ENCODE measurements around the gene ARMC3. TPM values are rescaled to one million over a fixed set of nuclear protein-coding genes. Genes with fewer than 3 reads are reported as not detected.

The ARMC3 gene
- total RNA-seq, 1 experiment from 2014 or later: not detected

DNA sequence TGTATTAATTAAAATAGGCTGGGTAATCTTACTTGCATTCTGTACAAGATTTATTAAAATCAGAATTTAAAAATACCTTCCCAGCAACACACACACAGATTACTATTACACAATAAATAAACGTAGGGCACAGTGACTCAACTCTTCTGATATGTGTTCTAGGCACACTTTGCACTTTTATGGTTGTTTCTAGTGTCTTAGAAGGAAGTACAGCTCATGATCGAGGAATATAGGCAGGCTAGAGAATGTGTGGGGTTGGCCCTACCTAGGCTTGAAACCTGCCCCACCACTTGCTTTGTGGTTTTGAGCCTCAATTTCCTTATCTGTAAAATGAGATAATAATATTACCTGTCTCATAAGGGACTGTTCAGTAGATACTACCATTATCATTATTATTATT lies 30.5 kb downstream of the ARMC3 start:
- Histone ChIP-seq H3K36me3 (no peaks in the 10 kb centered on the region), H3K27me3 (0 out of 2 replicates have a peak, but pooled peaks cover 3% of the 10 kb centered on the region), H3K27ac (no peak overlapping the region), H3K4me1 (no peaks in the 10 kb centered on the region), H3K4me3 (no peak overlapping the region), H3K9me3 (replicated peaks) (no peaks in the 10 kb centered on the region)
- no peak for DNase-seq

DNA sequence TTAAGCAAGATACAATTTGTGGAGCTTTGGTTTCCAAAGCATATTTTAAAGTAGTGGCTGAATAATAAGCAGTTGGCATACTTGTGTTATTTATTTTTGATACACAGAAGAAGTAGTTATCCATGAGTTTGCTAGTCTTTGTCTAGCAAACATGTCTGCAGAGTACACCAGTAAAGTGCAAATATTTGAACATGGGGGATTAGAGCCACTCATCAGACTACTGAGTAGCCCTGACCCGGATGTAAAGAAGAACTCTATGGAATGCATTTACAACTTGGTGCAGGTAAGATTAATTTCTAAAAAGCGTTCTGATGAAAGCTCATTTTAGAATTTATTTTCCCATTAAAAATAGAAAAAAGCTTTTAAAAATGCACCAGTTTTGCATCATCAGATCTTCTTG lies 31.4 kb downstream of the ARMC3 start:
- DNase-seq: no peak
- no peak overlapping the region for H3K4me3 ChIP-seq
- 0 out of 2 replicates have a peak, but pooled peaks cover 3% of the 10 kb centered on the region for H3K27me3 ChIP-seq
- no peaks in the 10 kb centered on the region for H3K4me1 ChIP-seq
- no peaks in the 10 kb centered on the region for H3K9me3 ChIP-seq (replicated peaks)
- H3K36me3 ChIP-seq: no peaks in the 10 kb centered on the region
- H3K27ac ChIP-seq: no peak overlapping the region

DNA sequence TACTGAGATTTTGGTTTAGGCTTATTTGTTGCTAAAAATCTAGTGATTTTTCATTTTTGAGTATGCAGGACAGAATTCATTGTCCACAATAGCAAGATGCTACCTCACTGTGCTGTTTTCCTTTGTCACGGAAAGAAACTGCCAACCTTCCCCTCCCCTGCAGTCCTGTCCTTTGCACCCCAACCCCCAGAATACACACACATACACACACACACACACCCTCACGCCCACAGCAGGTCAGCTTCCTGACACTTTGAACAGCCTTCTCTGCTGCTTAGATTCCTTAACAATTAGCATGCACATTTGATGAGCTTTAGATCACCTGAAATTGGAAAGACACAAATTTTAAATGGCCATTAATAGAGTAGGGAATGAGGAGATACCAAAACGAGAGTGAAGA lies 32.1 kb downstream of the ARMC3 start:
- no peak overlapping the region for H3K27ac ChIP-seq

DNA sequence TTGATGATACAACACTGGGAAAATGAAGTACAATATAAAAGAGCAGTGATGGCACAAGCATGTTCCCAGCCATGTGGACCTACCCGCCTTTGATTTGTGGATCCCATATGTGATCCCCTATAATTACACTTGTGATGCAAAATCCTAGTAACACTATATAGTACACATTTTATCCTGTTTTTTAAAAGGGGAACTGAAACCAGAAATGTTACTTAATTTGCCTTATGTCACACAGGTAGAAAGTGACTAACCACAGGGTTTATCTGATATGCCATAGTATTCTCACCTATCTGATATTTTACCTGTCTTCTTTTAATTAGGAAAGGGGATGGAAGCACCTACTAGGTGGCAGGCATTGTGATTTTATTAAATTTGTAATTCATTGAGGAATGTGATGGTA lies 35.0 kb downstream of the ARMC3 start:
- 0 out of 2 replicates have a peak, but pooled peaks cover 3% of the 10 kb centered on the region for H3K27me3 ChIP-seq
- no peaks in the 10 kb centered on the region for H3K36me3 ChIP-seq
- H3K27ac ChIP-seq: no peak overlapping the region
- no peaks in the 10 kb centered on the region for H3K9me3 ChIP-seq (replicated peaks)
- DNase-seq: no peak
- H3K4me1 ChIP-seq: no peaks in the 10 kb centered on the region
- H3K4me3 ChIP-seq: no peak overlapping the region

More for the DNA sequence above, 32.1 kb downstream of the ARMC3 start:
- Histone ChIP-seq H3K4me1 (no peaks in the 10 kb centered on the region), H3K27me3 (0 out of 2 replicates have a peak, but pooled peaks cover 3% of the 10 kb centered on the region), H3K36me3 (no peaks in the 10 kb centered on the region), H3K4me3 (no peak overlapping the region), H3K9me3 (replicated peaks) (no peaks in the 10 kb centered on the region)
- no peak for DNase-seq

DNA sequence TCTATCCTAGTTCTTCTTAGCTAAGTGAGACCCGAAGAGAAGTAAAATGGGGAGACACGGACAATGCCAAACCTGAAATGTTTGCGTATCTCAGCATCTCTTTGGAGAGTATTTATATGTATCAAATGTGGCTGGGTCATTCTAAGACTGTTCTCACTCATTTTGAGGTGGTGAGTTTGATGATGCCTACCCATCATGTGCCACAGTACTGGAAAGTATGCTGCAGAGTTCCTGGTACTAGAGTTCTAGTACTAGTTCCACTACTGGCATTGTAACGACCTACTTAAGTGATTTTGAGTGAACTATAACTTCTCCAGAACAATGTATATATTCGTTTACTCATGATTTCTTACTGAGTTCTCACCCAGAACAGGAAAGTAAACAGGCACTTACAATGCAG lies 41.9 kb downstream of the ARMC3 start:
- H3K36me3 ChIP-seq: no peaks in the 10 kb centered on the region
- H3K4me3 ChIP-seq: no peak overlapping the region
- no peaks in the 10 kb centered on the region for H3K27me3 ChIP-seq
- DNase-seq: no peak
- H3K27ac ChIP-seq: no peak overlapping the region
- no peaks in the 10 kb centered on the region for H3K9me3 ChIP-seq (replicated peaks)
- H3K4me1 ChIP-seq: no peaks in the 10 kb centered on the region

DNA sequence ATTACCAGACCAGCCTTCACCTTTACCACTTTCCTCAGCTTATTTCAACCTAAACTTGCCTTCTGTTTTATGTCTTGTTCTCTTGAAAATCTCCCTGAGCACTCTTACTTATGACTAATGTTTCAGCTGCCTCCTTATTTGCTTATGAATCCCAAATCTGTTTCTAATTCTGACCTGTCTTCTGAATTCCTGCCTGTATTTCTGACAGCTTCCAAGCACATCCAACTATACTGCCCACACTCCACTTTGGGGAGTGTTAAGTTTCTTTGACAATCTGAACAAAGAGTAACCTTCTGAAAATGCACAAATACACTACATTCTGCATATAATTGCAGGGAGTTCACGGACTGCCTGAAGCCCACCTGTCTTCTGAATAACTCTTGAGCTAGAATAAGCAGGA lies 48.7 kb downstream of the ARMC3 start:
- no peak for DNase-seq
- H3K9me3 ChIP-seq (replicated peaks): no peaks in the 10 kb centered on the region
- H3K4me3 ChIP-seq: no peak overlapping the region
- no peaks in the 10 kb centered on the region for H3K36me3 ChIP-seq
- H3K27ac ChIP-seq: no peak overlapping the region
- peaks cover 17% of the 10 kb centered on the region for H3K4me1 ChIP-seq
- H3K27me3 ChIP-seq: no peaks in the 10 kb centered on the region

DNA sequence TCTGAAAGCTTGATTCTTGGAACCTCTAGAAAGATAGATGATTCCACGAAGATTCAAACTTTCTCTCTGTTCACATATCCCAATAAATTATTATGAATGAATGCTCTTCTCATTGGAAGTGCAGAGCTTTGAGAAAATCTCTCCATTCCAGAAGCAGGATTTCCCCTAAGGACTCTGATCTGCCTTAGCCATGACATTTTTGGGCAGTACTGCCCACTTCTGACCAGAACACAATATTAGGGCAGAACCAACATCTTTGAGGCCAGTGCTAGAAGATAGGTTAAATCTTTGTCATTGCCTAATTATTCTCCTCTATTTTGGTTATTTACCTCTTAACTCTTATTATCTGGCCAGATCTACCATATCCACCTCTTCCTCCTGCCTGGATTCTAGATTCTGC lies 49.9 kb downstream of the ARMC3 start:
- H3K36me3 ChIP-seq: no peaks in the 10 kb centered on the region
- no peaks in the 10 kb centered on the region for H3K27me3 ChIP-seq
- peaks cover 17% of the 10 kb centered on the region for H3K4me1 ChIP-seq
- H3K4me3 ChIP-seq: no peak overlapping the region
- H3K27ac ChIP-seq: no peak overlapping the region
- no peak for DNase-seq
- no peaks in the 10 kb centered on the region for H3K9me3 ChIP-seq (replicated peaks)

DNA sequence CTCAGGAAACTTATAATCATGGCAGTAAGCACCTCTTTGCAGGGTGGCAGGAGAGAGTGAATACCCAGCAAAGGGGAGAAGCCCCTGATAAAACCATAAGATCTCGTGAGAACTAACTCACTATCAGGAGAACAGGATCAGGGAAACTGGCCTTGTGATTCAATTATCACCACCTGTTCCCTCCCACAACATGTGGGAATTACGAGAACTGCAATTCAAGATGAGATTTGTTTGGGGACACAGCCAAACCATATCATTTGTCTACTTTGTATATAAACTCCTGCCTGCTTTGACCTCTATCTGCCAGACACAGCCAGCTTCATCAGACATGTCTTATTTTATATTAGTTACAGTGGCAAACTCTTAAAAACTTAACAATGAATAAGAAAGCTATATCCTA lies 50.4 kb downstream of the ARMC3 start:
- peak; percentile 49 to 85 for DNase-seq
- H3K27ac ChIP-seq: no peak overlapping the region

DNA sequence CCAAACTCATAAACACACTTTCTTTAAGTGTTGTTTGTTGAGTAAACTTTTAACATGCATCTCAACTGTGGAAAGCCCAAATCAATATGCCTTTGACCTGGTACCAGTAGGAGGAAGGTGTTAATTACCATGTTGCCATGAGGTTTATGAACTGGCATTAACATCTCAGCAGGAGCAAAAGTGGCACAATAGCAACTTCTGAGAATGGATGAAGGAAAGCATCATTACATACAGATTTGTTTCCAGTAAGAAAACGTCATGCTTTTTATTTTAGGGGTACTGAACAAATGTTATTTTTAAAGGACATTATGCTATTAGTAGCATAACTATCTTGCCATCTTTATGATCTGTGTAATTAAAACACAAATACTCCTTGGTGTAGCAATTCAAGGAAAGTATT lies 51.1 kb downstream of the ARMC3 start:
- Histone ChIP-seq H3K27ac (no peak overlapping the region), H3K27me3 (no peaks in the 10 kb centered on the region), H3K36me3 (no peaks in the 10 kb centered on the region), H3K4me3 (no peak overlapping the region), H3K9me3 (replicated peaks) (no peaks in the 10 kb centered on the region), H3K4me1 (peaks cover 17% of the 10 kb centered on the region)
- DNase-seq: peak in 1 of 2 experiments; percentile 45

More for the DNA sequence above, 50.4 kb downstream of the ARMC3 start:
- H3K36me3 ChIP-seq: no peaks in the 10 kb centered on the region
- peaks cover 17% of the 10 kb centered on the region for H3K4me1 ChIP-seq
- H3K27me3 ChIP-seq: no peaks in the 10 kb centered on the region
- no peak overlapping the region for H3K4me3 ChIP-seq
- no peaks in the 10 kb centered on the region for H3K9me3 ChIP-seq (replicated peaks)

DNA sequence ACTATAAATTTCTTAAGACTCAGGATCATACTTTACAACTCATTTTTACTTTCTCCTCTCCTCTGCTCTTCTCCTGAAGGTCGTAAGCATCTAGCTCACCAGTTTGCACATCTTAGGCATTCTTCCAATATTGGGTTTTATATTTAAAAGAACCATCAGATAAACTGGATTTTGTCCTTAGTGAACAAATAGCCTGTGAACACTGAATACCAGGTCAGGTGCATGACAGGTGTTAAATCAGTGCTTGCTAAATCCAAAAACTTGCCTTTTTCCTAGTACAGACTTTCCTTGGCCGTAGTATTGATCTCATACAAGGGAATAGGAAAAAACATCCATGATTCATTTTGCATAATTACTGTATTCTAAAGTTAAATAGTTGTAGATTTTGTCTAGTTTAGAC lies 53.0 kb downstream of the ARMC3 start:
- DNase-seq: no peak

DNA sequence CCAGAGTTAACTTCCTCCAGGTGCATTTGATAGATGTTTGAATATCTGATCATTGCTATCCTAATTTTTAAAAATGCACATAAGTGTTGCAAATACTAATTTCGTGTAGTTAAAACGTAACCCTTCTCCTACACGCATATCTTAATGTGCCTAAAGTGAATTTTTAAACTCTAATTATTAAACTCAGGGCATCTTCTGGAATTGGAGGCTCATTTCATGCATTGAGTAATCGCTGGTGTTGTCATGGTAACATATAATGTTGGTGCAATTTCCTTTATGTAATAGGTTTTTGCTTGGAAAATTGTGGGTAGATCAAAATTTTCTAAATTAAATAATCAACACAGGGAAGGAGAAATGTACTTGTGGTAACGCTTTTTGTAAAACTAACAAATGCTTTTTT lies 56.2 kb downstream of the ARMC3 start:
- Histone ChIP-seq H3K36me3 (no peaks in the 10 kb centered on the region), H3K9me3 (replicated peaks) (no peaks in the 10 kb centered on the region), H3K4me3 (no peak overlapping the region), H3K27ac (no peak overlapping the region), H3K4me1 (peaks cover 5% of the 10 kb centered on the region; the same call in 1 of the 2 replicates), H3K27me3 (no peaks in the 10 kb centered on the region)
- DNase-seq: no peak

More for the DNA sequence above, 53.0 kb downstream of the ARMC3 start:
- H3K4me3 ChIP-seq: no peak overlapping the region
- H3K9me3 ChIP-seq (replicated peaks): no peaks in the 10 kb centered on the region
- H3K27me3 ChIP-seq: no peaks in the 10 kb centered on the region
- no peak overlapping the region for H3K27ac ChIP-seq
- peaks cover 17% of the 10 kb centered on the region for H3K4me1 ChIP-seq
- no peaks in the 10 kb centered on the region for H3K36me3 ChIP-seq

DNA sequence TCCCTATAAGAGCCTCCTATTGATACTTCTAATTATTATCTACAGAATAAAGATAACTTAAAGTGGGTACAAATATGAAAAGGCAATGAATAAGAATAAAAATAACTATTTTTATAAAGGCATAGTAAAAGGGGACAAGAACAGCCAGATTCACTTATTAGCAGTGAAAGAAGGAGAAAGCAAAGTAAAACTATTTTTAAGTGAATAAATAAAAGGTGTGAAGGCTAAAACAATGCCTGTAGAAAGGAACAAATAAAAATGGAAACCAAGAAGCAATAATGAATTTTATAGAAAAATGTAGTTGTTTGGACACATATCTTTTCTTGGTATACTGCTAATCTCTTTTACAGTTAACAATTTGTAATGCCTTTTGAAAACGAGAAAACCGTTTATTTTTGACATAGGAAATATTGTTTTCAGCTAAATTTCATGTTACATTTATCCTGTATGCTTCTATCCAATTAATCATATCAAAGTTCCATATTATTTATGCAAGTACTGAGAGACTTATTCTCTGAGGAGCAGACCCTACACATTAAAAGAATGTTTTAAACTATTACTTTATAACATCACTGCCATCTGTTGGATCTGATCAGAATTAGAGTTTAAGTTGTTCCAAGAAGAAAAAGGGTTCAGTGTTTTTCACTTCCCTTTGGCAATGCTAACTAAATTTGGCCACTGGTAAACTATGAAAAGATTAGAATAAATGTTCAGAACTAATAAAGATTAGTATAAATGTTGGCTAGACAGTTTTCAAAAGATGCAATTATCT lies 59.1 kb downstream of the ARMC3 start:
- DNase-seq: peak in 1 of 2 experiments; percentile 58
- no peak overlapping the region for H3K4me3 ChIP-seq
- no peaks in the 10 kb centered on the region for H3K4me1 ChIP-seq
- H3K27me3 ChIP-seq: no peaks in the 10 kb centered on the region
- H3K27ac ChIP-seq: no peak overlapping the region
- H3K9me3 ChIP-seq (replicated peaks): no peaks in the 10 kb centered on the region
- no peaks in the 10 kb centered on the region for H3K36me3 ChIP-seq

DNA sequence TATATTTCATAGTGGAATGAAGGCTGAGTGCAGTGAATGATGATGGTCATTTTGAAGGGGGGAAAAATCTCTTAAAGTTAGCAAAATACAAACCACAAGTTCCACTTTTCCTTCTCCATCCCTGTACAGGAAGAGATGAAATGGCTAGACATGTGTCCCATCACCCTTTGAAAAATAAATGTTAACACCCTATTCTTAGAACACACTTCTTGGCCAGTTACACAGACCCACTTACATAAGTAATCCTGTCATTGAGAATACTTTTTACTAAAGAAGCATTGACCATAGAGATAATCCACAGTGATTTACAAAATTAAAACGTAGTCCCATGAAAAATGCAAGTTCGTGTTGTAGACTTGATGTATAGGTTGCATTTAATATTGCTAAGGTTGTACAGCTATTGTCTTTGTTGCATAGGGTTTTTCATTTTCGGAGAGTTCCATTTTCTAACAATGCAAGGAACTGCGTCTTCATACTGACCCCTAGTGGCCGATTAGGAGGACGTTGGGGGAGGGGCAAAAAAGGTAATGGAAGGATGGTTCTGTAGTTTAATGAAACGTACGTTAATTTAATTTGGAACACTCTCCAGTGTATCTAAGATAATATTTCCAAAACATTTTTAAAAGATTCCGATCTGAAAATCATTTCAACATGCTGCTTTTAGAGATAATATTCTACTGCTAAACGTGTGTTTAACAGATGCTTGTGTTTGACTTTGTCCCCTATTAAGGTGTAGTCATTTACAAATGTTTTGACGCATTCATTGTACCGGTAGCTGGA lies 60.9 kb downstream of the ARMC3 start:
- DNase-seq: peak; percentile 56 to 88
- Histone ChIP-seq H3K4me1 (peaks cover 7% of the 10 kb centered on the region), H3K36me3 (no peaks in the 10 kb centered on the region), H3K27me3 (no peaks in the 10 kb centered on the region), H3K4me3 (no peak overlapping the region), H3K9me3 (replicated peaks) (no peaks in the 10 kb centered on the region), H3K27ac (no peak overlapping the region)

DNA sequence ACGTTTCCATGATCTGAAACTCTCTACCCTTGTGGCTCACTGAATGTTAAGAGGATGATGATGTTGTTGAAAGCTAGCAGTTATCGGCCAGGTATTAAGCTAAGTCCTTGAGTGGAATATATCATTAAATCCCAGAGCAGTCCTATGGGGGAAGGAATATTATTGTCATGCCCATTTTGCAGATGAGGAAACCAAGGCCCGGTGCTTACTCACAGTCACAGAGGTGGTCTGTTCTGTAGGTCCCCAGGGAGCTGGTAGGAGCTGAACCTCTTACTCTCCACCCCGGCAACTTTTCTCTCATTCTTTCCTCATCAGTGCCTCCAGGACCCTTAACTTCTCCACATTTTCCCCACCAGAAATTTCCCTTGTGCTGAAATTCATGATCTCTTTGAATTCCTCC lies 62.6 kb downstream of the ARMC3 start:
- no peak for DNase-seq
- no peaks in the 10 kb centered on the region for H3K9me3 ChIP-seq (replicated peaks)
- no peak overlapping the region for H3K4me3 ChIP-seq
- H3K36me3 ChIP-seq: no peaks in the 10 kb centered on the region
- no peaks in the 10 kb centered on the region for H3K27me3 ChIP-seq
- no peak overlapping the region for H3K27ac ChIP-seq
- H3K4me1 ChIP-seq: peaks cover 7% of the 10 kb centered on the region

DNA sequence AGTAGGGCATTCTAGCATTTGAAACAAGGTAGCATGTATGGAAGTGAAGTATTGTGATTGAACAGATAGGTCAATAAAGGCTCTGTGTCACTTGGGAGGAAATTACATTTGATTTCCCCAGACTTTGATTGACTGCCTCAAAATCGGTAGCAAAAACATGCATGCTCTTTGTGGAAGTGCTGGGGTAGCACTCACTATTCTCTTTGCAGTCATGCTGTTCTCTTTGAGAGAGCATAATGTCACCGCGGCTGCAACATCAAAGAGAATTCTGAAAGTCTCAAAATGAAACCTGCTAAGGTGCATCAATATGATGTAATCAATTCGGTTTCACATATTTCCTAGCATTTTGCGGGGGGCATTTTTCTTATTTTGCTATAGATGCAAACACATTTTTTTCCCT lies 64.2 kb downstream of the ARMC3 start:
- H3K27ac ChIP-seq: no peak overlapping the region
- no peak for DNase-seq
- no peaks in the 10 kb centered on the region for H3K27me3 ChIP-seq
- no peaks in the 10 kb centered on the region for H3K36me3 ChIP-seq
- H3K4me3 ChIP-seq: no peak overlapping the region
- peaks cover 7% of the 10 kb centered on the region for H3K4me1 ChIP-seq
- H3K9me3 ChIP-seq (replicated peaks): no peaks in the 10 kb centered on the region
